GM23248 (cell line): ENCODE measurements around the gene GEMIN5. TPM values are rescaled to one million over a fixed set of nuclear protein-coding genes. Genes with fewer than 3 reads are reported as not detected.

Source experiments
- DNase-seq: peaks from one replicate; pipeline ENCODE4 v3.0.0-alpha.2; 2015
- H2AFZ ChIP-seq: fragments of 200-600 bp; sonication (generic); 2 replicates; pipeline ENCODE4 v1.6.1; 2016; ENCODE audit warnings: antibody characterized with exemption
- H3F3A ChIP-seq: fragments of 200-600 bp; sonication (generic); 2 replicates; pipeline ENCODE4 v1.6.1; 2016; ENCODE audit warnings: mild to moderate bottlenecking, antibody characterized with exemption, mixed run types; ENCODE audit not compliant: insufficient read depth
- H3K27ac ChIP-seq: fragments of 200-600 bp; sonication (generic); 2 replicates; pipeline ENCODE4 v1.5.1; 2016; ENCODE audit warnings: mild to moderate bottlenecking
- H3K27me3 ChIP-seq: fragments of 200-600 bp; sonication (generic); replicated peaks from 2 replicates; pipeline ENCODE4 v1.6.1; 2016; ENCODE audit warnings: mild to moderate bottlenecking; ENCODE audit not compliant: insufficient read depth
- H3K36me3 ChIP-seq: fragments of 200-600 bp; sonication (generic); 2 replicates; pipeline ENCODE4 v1.6.1; 2016; ENCODE audit warnings: low read depth, mild to moderate bottlenecking
- H3K4me1 ChIP-seq: fragments of 200-600 bp; sonication (generic); 2 replicates; pipeline ENCODE4 v1.6.1; 2016; ENCODE audit warnings: mild to moderate bottlenecking; ENCODE audit not compliant: insufficient read depth
- H3K4me2 ChIP-seq: fragments of 200-600 bp; sonication (generic); one replicate; pipeline ENCODE4 v1.6.1; 2016; ENCODE audit warnings: mild to moderate bottlenecking; ENCODE audit not compliant: unreplicated experiment
- H3K4me3 ChIP-seq: fragments of 200-600 bp; sonication (generic); 2 replicates; pipeline ENCODE4 v1.5.1; 2016; ENCODE audit warnings: mild to moderate bottlenecking
- H3K79me2 ChIP-seq: fragments of 200-600 bp; sonication (generic); 2 replicates; pipeline ENCODE4 v1.6.1; 2016; ENCODE audit warnings: mild to moderate bottlenecking; ENCODE audit not compliant: insufficient read depth
- H3K9ac ChIP-seq: fragments of 200-600 bp; sonication (generic); 2 replicates; pipeline ENCODE4 v1.6.1; 2016; ENCODE audit warnings: mild to moderate bottlenecking
- H3K9me2 ChIP-seq: fragments of 200-600 bp; sonication (generic); 2 replicates; pipeline ENCODE4 v1.6.1; 2016; ENCODE audit warnings: mixed run types, mild to moderate bottlenecking, moderate library complexity; ENCODE audit not compliant: insufficient read depth
- H3K9me3 ChIP-seq: fragments of 200-600 bp; sonication (generic); one replicate; pipeline ENCODE4 v1.6.1; 2017; ENCODE audit warnings: low read depth
- H4K20me1 ChIP-seq: fragments of 200-600 bp; sonication (generic); 2 replicates; pipeline ENCODE4 v1.6.0; 2016; ENCODE audit not compliant: insufficient read depth
- EZH2 ChIP-seq: fragments of 200-600 bp; sonication (generic); IDR thresholded peaks from 2 replicates; pipeline ENCODE4 v1.6.1; 2018; ENCODE audit warnings: antibody characterized with exemption, mild to moderate bottlenecking; ENCODE audit not compliant: insufficient read depth, poor library complexity, severe bottlenecking
- EZH2phosphoT487 ChIP-seq: fragments of 200-600 bp; sonication (generic); IDR thresholded peaks from 2 replicates; pipeline ENCODE4 v1.6.1; 2018; ENCODE audit warnings: antibody characterized with exemption, moderate library complexity, mild to moderate bottlenecking, low read depth; ENCODE audit not compliant: insufficient read depth
- WGBS, 2 experiments: methylation state at CpG; one replicate each; pipeline ENCODE4 v1.1.6; 2015 to 2017; ENCODE audit warnings: low lambda C conversion rate in 2 of 2, low coverage in 1 of 2; ENCODE audit errors: missing lambda C conversion rate in 2 of 2; 5-methylcytosine and 5-hydroxymethylcytosine counted together
- in situ Hi-C: fragments of 300-500 bp; cut with MboI; formaldehyde crosslinking; loops from 2 replicates; pipeline ENCODE4 v1.15.0; 2020
- polyA plus RNA-seq: library from polyadenylated mRNA; unstranded; fragments of >200 nt; fragmentation: Nextera tagmentation; extraction: Ambion mirVana; gene quantifications from 2 replicates; pipeline ENCODE4 v1.2.1, GENCODE V29; 2016
- total RNA-seq: library from RNA; depleted of rRNA; stranded (reverse); fragments of >200 nt; shearing (Covaris generic); gene quantifications from 2 replicates; pipeline ENCODE4 v1.2.3, GENCODE V29; 2014

GEMIN5 gene
- total and polyA plus RNA-seq, 2 experiments from 2014 or later, result 9.1 to 13.8 TPM

GRCh38 chr5:154873791-154874331 is 64.2 kb downstream of the GEMIN5 start:
- Histone ChIP-seq H3K9me3 (peaks cover 1% of the 10 kb centered on the region), H3K4me3 (no peak overlapping the region), H3K27me3 (no peaks in the 10 kb centered on the region), H3F3A (peaks cover 7% of the 10 kb centered on the region; the same call in 1 of the 2 replicates), H3K4me2 (no peak overlapping the region), H3K4me1 (no peaks in the 10 kb centered on the region), H3K9me2 (no peaks in the 10 kb centered on the region), H4K20me1 (no peaks in the 10 kb centered on the region), H3K27ac (no peak overlapping the region), H2AFZ (no peak overlapping the region), H3K9ac (no peak overlapping the region), H3K79me2 (peaks cover 37% of the 10 kb centered on the region), H3K36me3 (peaks cover 67% of the 10 kb centered on the region)
- no peak for TF ChIP-seq EZH2phosphoT487
- TF ChIP-seq EZH2, result no peak
- no peak for DNase-seq
- 81 to 82% methylated on average over 5 of the region's 5 CpGs for WGBS, 2 experiments
- in situ Hi-C loops, result no loop called here

GRCh38 chr5:154871734-154872133 is 66.3 kb downstream of the GEMIN5 start:
- Histone ChIP-seq H3K9me3 (no peaks in the 10 kb centered on the region), H3K27ac (no peak overlapping the region), H3F3A (0 out of 2 replicates have a peak, but pooled peaks cover 7% of the 10 kb centered on the region), H3K79me2 (peaks cover 58% of the 10 kb centered on the region), H3K36me3 (peaks cover 75% of the 10 kb centered on the region), H3K4me3 (no peak overlapping the region), H3K9me2 (no peaks in the 10 kb centered on the region), H3K27me3 (no peaks in the 10 kb centered on the region), H3K4me1 (no peaks in the 10 kb centered on the region), H2AFZ (no peak overlapping the region), H3K4me2 (no peak overlapping the region), H3K9ac (no peak overlapping the region), H4K20me1 (no peaks in the 10 kb centered on the region)
- no peak for TF ChIP-seq EZH2
- no peak for TF ChIP-seq EZH2phosphoT487
- 83 to 88% methylated on average over 4 of the region's 4 CpGs for WGBS, 2 experiments
- in situ Hi-C loops, result no loop called here
- DNase-seq, result no peak

GRCh38 chr5:154868702-154869101 is 69.3 kb downstream of the GEMIN5 start:
- 78 to 83% methylated on average over 5 of the region's 5 CpGs for WGBS, 2 experiments
- peak; percentile 19 for DNase-seq
- Histone ChIP-seq H3K79me2 (peaks cover 88% of the 10 kb centered on the region), H4K20me1 (peaks cover 4% of the 10 kb centered on the region; the same call in 1 of the 2 replicates), H3K36me3 (peaks cover 79% of the 10 kb centered on the region), H3K9me3 (no peaks in the 10 kb centered on the region), H3K9ac (no peak overlapping the region), H3K4me1 (no peaks in the 10 kb centered on the region), H3K4me2 (no peak overlapping the region), H3K27ac (no peak overlapping the region), H3F3A (no peaks in the 10 kb centered on the region), H2AFZ (no peak overlapping the region), H3K9me2 (no peaks in the 10 kb centered on the region), H3K27me3 (no peaks in the 10 kb centered on the region), H3K4me3 (no peak overlapping the region)
- no peak for TF ChIP-seq EZH2phosphoT487
- no peak for TF ChIP-seq EZH2
- in situ Hi-C loops, result no loop called here

GRCh38 chr5:154866841-154867240 is 71.2 kb downstream of the GEMIN5 start:
- Histone ChIP-seq H3K4me1 (peaks cover 13% of the 10 kb centered on the region), H3K27me3 (no peaks in the 10 kb centered on the region), H3K9me2 (no peaks in the 10 kb centered on the region), H3F3A (no peaks in the 10 kb centered on the region), H3K79me2 (peaks cover 100% of the 10 kb centered on the region), H3K36me3 (peaks cover 69% of the 10 kb centered on the region), H3K9me3 (no peaks in the 10 kb centered on the region), H3K9ac (no peak overlapping the region), H4K20me1 (peaks cover 4% of the 10 kb centered on the region), H3K4me3 (no peak overlapping the region), H3K27ac (no peak overlapping the region), H2AFZ (no peak overlapping the region), H3K4me2 (no peak overlapping the region)
- TF ChIP-seq EZH2phosphoT487, result no peak
- no peak for TF ChIP-seq EZH2
- DNase-seq, result no peak
- WGBS, 2 experiments, result 47 to 48% methylated on average over 2 of the region's 2 CpGs
- in situ Hi-C loops, result no loop called here
